HepG2 (cell line): ENCODE data around the gene ANKRD55. TPM values are rescaled to one million over a fixed set of nuclear protein-coding genes. Genes with fewer than 3 reads are reported as not detected.

ENCODE experiments used
- ATM ChIP-seq: fragments of 450-650 bp; IDR thresholded peaks from 2 replicates; pipeline ENCODE4 v1.7.1; 2017; ENCODE audit warnings: mild to moderate bottlenecking, borderline replicate concordance
- EED ChIP-seq: sonication (generic); formaldehyde crosslinking; IDR thresholded peaks from 2 replicates; pipeline ENCODE4 v1.5.0; 2020; ENCODE audit warnings: mild to moderate bottlenecking, missing genetic modification reagents
- FOXO4 ChIP-seq: sonication (generic); formaldehyde crosslinking; conservative IDR thresholded peaks from 2 replicates; pipeline ENCODE4 v1.8.1; 2023; ENCODE audit warnings: missing genetic modification reagents
- HDAC6 ChIP-seq: fragments of 200-600 bp; sonication (generic); IDR thresholded peaks from 2 replicates; pipeline ENCODE4 v1.7.0; 2017; ENCODE audit warnings: mild to moderate bottlenecking, antibody characterized with exemption, low read length, low read depth
- HHEX ChIP-seq: IDR thresholded peaks from 2 replicates; pipeline ENCODE4 v1.6.1; 2016; ENCODE audit warnings: control low read depth
- HNF4G ChIP-seq, 2 experiments: sonication (generic) in 1 of 2; formaldehyde crosslinking in 1 of 2; IDR thresholded peaks; 2 replicates each; pipeline versions ENCODE4 v1.4.0 to v1.6.1; 2011 to 2020; ENCODE audit warnings: borderline replicate concordance in 2 of 2, low read depth in 2 of 2, mild to moderate bottlenecking in 2 of 2, low read length in 1 of 2, missing genetic modification reagents in 1 of 2, moderate library complexity in 1 of 2
- KAT2B ChIP-seq: fragments of 150-350 bp; IDR thresholded peaks from 2 replicates; pipeline ENCODE4 v1.6.1; 2014; ENCODE audit warnings: low read depth, low read length, borderline replicate concordance
- MATR3 ChIP-seq: sonication (generic); formaldehyde crosslinking; IDR thresholded peaks from 2 replicates; pipeline ENCODE4 v1.4.0; 2020; ENCODE audit warnings: missing genetic modification reagents
- MEIS2 ChIP-seq: sonication (generic); formaldehyde crosslinking; IDR thresholded peaks from 2 replicates; pipeline ENCODE4 v1.9.0; 2021; ENCODE audit warnings: mild to moderate bottlenecking, missing genetic modification reagents
- NFE2 ChIP-seq: sonication (generic); formaldehyde crosslinking; IDR thresholded peaks from 2 replicates; pipeline ENCODE4 v1.4.0; 2020; ENCODE audit warnings: missing genetic modification reagents
- NR0B2 ChIP-seq: sonication (generic); formaldehyde crosslinking; IDR thresholded peaks from 2 replicates; pipeline ENCODE4 v1.4.0; 2020; ENCODE audit warnings: mild to moderate bottlenecking, missing genetic modification reagents
- PAXIP1 ChIP-seq: sonication (generic); formaldehyde crosslinking; conservative IDR thresholded peaks from 2 replicates; pipeline ENCODE4 v1.4.0; 2020; ENCODE audit warnings: mild to moderate bottlenecking, missing genetic modification reagents, moderate library complexity
- TBX3 ChIP-seq: fragments of 450-650 bp; IDR thresholded peaks from 2 replicates; pipeline ENCODE4 v1.6.1; 2017; ENCODE audit warnings: antibody characterized with exemption, mild to moderate bottlenecking, inconsistent platforms, borderline replicate concordance
- THAP11 ChIP-seq: IDR thresholded peaks from 2 replicates; pipeline ENCODE4 v1.6.1; 2016; ENCODE audit warnings: missing biosample characterization, missing genetic modification reagents
- TOE1 ChIP-seq: sonication (generic); formaldehyde crosslinking; IDR thresholded peaks from 2 replicates; pipeline ENCODE4 v1.4.0; 2020; ENCODE audit warnings: mild to moderate bottlenecking, missing genetic modification reagents
- ZBTB3 ChIP-seq: sonication (generic); formaldehyde crosslinking; IDR thresholded peaks from 2 replicates; pipeline ENCODE4 v1.4.0; 2020; ENCODE audit warnings: low read depth, mild to moderate bottlenecking, moderate library complexity, missing genetic modification reagents, borderline replicate concordance
- ZNF317 ChIP-seq: sonication (generic); formaldehyde crosslinking; IDR thresholded peaks from 2 replicates; pipeline ENCODE4 v1.5.0; 2020; ENCODE audit warnings: mild to moderate bottlenecking, missing genetic modification reagents
- ZNF549 ChIP-seq: sonication (generic); formaldehyde crosslinking; IDR thresholded peaks from 2 replicates; pipeline ENCODE4 v1.5.0; 2020; ENCODE audit warnings: missing genetic modification reagents
- ZNF772 ChIP-seq: sonication (generic); formaldehyde crosslinking; IDR thresholded peaks from 2 replicates; pipeline ENCODE4 v1.5.0; 2020; ENCODE audit warnings: mild to moderate bottlenecking, missing genetic modification reagents
- ZNF780A ChIP-seq: sonication (generic); formaldehyde crosslinking; IDR thresholded peaks from 2 replicates; pipeline ENCODE4 v1.8.0; 2022; ENCODE audit warnings: mild to moderate bottlenecking, missing genetic modification reagents, moderate library complexity
- ZSCAN30 ChIP-seq: sonication (generic); formaldehyde crosslinking; IDR thresholded peaks from 2 replicates; pipeline ENCODE4 v1.5.0; 2020; ENCODE audit warnings: mild to moderate bottlenecking, missing genetic modification reagents
- ZSCAN31 ChIP-seq: sonication (generic); formaldehyde crosslinking; IDR thresholded peaks from 2 replicates; pipeline ENCODE4 v1.5.0; 2020; ENCODE audit warnings: low read depth, mild to moderate bottlenecking, missing genetic modification reagents
- polyA plus RNA-seq, 8 experiments: library from polyadenylated mRNA; depleted of rRNA in 3 of 8; stranded (reverse) in 7 of 8; unstranded in 1 of 8; fragments of >200 nt; fragmentation: Illumina TruSeq in 4 of 8; extraction: Trizol in 4 of 8; gene quantifications; 2 replicates each; pipeline versions ENCODE4 v1.2.1 to v1.2.3, GENCODE V29; 2011 to 2016; ENCODE audit warnings: low read depth in 4 of 8, missing spikeins in 1 of 8, mixed read lengths in 1 of 8; ENCODE audit not compliant: insufficient read depth in 1 of 8
- total RNA-seq, 5 experiments: library from RNA; depleted of rRNA; stranded (reverse); fragments of >200 nt; fragmentation: Illumina TruSeq; extraction: Trizol; gene quantifications; 2 replicates each; pipeline ENCODE4 v1.2.3, GENCODE V29; 2016; ENCODE audit warnings: low read depth in 1 of 5
- TF ChIP-seq, protein P1 (sequence below): sonication (generic); formaldehyde crosslinking; IDR thresholded peaks from 2 replicates; pipeline ENCODE4 v1.8.0; 2023; ENCODE audit warnings: mild to moderate bottlenecking, missing genetic modification reagents
- TF ChIP-seq, protein P2 (sequence below): IDR thresholded peaks from 2 replicates; pipeline ENCODE4 v1.6.1; 2018; ENCODE audit warnings: missing genetic modification reagents

The ANKRD55 gene
- total and polyA plus RNA-seq, 2 of the 13 experiments (the other 11 are each of a cell fraction or from before 2014, with no cell fraction given) = 0.11 to 0.28 TPM

GRCh38 chr5:56090793-56091460 is 142.2 kb downstream of the ANKRD55 start (continued):
- TF ChIP-seq NFE2 = no peak
- TF ChIP-seq PAXIP1 (CRISPR knock-in tag) = peak; percentile 28; the same call in 1 of the 2 replicates
- no peak for TF ChIP-seq KAT2B
- no peak for TF ChIP-seq ZBTB3
- TF ChIP-seq FOXO4 = no peak
- no peak for TF ChIP-seq TBX3
- no peak for TF ChIP-seq MATR3 (CRISPR knock-in tag)
- no peak for TF ChIP-seq ZNF549 (CRISPR knock-in tag)
- TF ChIP-seq HDAC6 = no peak
- no peak for TF ChIP-seq MEIS2 (CRISPR knock-in tag)
- no peak for TF ChIP-seq HHEX (CRISPR knock-in tag)
- no peak for TF ChIP-seq TOE1 (CRISPR knock-in tag)
- TF ChIP-seq, protein P1, sequence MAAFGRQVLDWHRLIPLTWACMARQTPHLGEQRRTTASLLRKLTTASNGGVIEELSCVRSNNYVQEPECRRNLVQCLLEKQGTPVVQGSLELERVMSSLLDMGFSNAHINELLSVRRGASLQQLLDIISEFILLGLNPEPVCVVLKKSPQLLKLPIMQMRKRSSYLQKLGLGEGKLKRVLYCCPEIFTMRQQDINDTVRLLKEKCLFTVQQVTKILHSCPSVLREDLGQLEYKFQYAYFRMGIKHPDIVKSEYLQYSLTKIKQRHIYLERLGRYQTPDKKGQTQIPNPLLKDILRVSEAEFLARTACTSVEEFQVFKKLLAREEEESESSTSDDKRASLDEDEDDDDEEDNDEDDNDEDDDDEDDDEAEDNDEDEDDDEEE (CRISPR knock-in tag) = no peak
- TF ChIP-seq, protein P2, sequence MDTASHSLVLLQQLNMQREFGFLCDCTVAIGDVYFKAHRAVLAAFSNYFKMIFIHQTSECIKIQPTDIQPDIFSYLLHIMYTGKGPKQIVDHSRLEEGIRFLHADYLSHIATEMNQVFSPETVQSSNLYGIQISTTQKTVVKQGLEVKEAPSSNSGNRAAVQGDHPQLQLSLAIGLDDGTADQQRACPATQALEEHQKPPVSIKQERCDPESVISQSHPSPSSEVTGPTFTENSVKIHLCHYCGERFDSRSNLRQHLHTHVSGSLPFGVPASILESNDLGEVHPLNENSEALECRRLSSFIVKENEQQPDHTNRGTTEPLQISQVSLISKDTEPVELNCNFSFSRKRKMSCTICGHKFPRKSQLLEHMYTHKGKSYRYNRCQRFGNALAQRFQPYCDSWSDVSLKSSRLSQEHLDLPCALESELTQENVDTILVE (CRISPR knock-in tag) = no peak
- TF ChIP-seq THAP11 (CRISPR knock-in tag) = no peak
- TF ChIP-seq EED (CRISPR knock-in tag) = no peak
- TF ChIP-seq HNF4G (IDR thresholded peaks at IDR 0.05; ENCODE audit: borderline replicate concordance, low read depth, low read length) = peak; percentile 48
- no peak for TF ChIP-seq HNF4G (CRISPR knock-in tag; IDR thresholded peaks at IDR 0.05; ENCODE audit: borderline replicate concordance, low read depth)
- TF ChIP-seq NR0B2 (CRISPR knock-in tag) = no peak
- no peak for TF ChIP-seq ZNF317 (CRISPR knock-in tag)
- TF ChIP-seq ZNF780A (CRISPR knock-in tag) = no peak
- no peak for TF ChIP-seq ATM
- no peak for TF ChIP-seq ZSCAN30 (CRISPR knock-in tag)
- TF ChIP-seq ZNF772 = peak; percentile 59; the same call in 1 of the 2 replicates
- no peak for TF ChIP-seq ZSCAN31 (CRISPR knock-in tag)
